ENCODE results near the gene DVL3. TPM values are rescaled to one million over a fixed set of nuclear protein-coding genes. Genes with fewer than 3 reads are reported as not detected.

DVL3 gene
- total RNA-seq, 1 experiment from 2014 or later, result 106 TPM

DNA sequence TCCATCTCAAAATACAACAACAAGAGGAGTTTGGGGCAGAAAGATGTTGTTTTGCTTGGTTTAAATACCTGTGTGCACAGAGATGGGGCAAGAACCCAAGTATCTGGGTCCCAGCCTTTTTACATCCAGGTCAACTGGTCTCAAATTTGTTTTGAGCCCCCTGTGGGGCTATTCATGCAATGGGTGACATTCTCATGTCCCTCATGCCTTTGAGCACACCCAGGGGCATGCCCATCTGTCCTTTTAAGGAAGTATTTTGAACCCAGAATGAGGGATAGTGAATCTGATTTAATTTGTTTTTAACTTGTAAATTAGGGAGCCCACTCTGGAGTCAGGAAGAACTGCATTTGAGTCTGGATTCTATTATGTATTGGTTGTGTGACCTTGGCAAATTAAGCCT, 45.6 kb downstream of the DVL3 start:
- H3K27ac Mint-ChIP-seq (ENCODE audit: unreplicated experiment), result no peak overlapping the region

GRCh38 chr3:184203526-184203925, 48.3 kb downstream of the DVL3 start:
- TF ChIP-seq CTCF (IDR thresholded peaks at IDR 0.05; ENCODE audit: unreplicated experiment), result no peak
- H3K4me3 Mint-ChIP-seq (ENCODE audit: low read depth, unreplicated experiment), result no peak overlapping the region
- no peak overlapping the region for H3K27ac Mint-ChIP-seq (ENCODE audit: unreplicated experiment)
- H3K9me3 Mint-ChIP-seq (ENCODE audit: low read depth, unreplicated experiment), result no peaks in the 10 kb centered on the region
- H3K27me3 Mint-ChIP-seq (ENCODE audit: unreplicated experiment), result peaks cover 36% of the 10 kb centered on the region
- no peak for DNase-seq
- no peaks in the 10 kb centered on the region for H3K36me3 Mint-ChIP-seq (ENCODE audit: insufficient read depth, unreplicated experiment)
- no TSS peak for BruUV-seq (replicated peaks)
- intact Hi-C loops (cut with micrococcal nuclease; ENCODE audit: unreplicated experiment), result no loop called here
- no peaks in the 10 kb centered on the region for H3K4me1 Mint-ChIP-seq (ENCODE audit: low read depth, unreplicated experiment)
- CTCF ChIA-PET, result no interaction called here

More for the DNA sequence above, 45.6 kb downstream of the DVL3 start:
- intact Hi-C loops (cut with micrococcal nuclease; ENCODE audit: unreplicated experiment), result no loop called here
- CTCF ChIA-PET, result no interaction called here
- H3K4me1 Mint-ChIP-seq (ENCODE audit: low read depth, unreplicated experiment), result no peaks in the 10 kb centered on the region
- no TSS peak for BruUV-seq (replicated peaks)
- TF ChIP-seq CTCF (IDR thresholded peaks at IDR 0.05; ENCODE audit: unreplicated experiment), result no peak
- no peak for DNase-seq
- H3K9me3 Mint-ChIP-seq (ENCODE audit: low read depth, unreplicated experiment), result no peaks in the 10 kb centered on the region
- no peak overlapping the region for H3K4me3 Mint-ChIP-seq (ENCODE audit: low read depth, unreplicated experiment)
- no peaks in the 10 kb centered on the region for H3K36me3 Mint-ChIP-seq (ENCODE audit: insufficient read depth, unreplicated experiment)
- H3K27me3 Mint-ChIP-seq (ENCODE audit: unreplicated experiment), result peaks cover 17% of the 10 kb centered on the region

DNA sequence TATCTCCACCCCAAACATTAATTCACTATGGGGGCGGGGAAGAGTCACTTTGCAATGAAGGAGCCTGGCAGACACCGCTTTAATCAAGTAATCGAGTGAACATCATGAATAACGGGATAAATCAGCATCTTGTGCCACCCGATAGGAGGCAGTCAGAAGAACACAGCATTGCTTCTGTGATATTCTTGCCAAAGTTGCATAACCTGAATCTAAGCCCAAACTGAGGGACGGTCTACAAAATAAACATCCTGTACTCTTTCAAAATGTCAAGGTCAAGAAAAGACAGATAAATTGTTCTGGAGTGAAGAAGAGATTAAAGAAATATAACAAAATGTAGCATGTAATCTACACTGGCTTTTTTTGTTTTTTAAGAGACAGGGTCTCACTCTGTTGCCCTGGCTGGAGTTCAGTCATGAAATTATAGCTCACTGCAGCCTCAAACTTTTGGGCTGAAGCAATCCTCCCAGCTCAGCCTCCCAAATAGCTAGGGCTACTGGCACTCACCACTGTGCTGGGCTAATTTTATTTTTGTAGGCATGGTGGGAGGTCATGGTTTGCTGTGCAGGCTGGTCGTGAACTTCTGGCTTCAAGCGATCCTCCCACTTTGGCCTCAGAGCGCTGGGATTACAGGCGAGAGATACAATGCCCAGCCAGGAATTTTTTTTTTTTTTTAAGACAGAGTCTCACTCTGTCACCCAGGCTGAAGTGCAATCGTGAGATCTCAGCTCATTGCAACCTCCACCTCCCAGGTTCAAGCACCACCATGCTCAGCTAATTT, 54.2 kb downstream of the DVL3 start:
- H3K4me1 Mint-ChIP-seq (ENCODE audit: low read depth, unreplicated experiment), result no peaks in the 10 kb centered on the region
- H3K27ac Mint-ChIP-seq (ENCODE audit: unreplicated experiment), result no peak overlapping the region
- peaks cover 53% of the 10 kb centered on the region for H3K27me3 Mint-ChIP-seq (ENCODE audit: unreplicated experiment)
- H3K9me3 Mint-ChIP-seq (ENCODE audit: low read depth, unreplicated experiment), result no peaks in the 10 kb centered on the region
- no TSS peak for BruUV-seq (replicated peaks)
- no peak for DNase-seq
- intact Hi-C loops (cut with micrococcal nuclease; ENCODE audit: unreplicated experiment), result no loop called here
- TF ChIP-seq CTCF (IDR thresholded peaks at IDR 0.05; ENCODE audit: unreplicated experiment), result no peak
- H3K36me3 Mint-ChIP-seq (ENCODE audit: insufficient read depth, unreplicated experiment), result no peaks in the 10 kb centered on the region
- CTCF ChIA-PET, result no interaction called here
- no peak overlapping the region for H3K4me3 Mint-ChIP-seq (ENCODE audit: low read depth, unreplicated experiment)

DNA sequence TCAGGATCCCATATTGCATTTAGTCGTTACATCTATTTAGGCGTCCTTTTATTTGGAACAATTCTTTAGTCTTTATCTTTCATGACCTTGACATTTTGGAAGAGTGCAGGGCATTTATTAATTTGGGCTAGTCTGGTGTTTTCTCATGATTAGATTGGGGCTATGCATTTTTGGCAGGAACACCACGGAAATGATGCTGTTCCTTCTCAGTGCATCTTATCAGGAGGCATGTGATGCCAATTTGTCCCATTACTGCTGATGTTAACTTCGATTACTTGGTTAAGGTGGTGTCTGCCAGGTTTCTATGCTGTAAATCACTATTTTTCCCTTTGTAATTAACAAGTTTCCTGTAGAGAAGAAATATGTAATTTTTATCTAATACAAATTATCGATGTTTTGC, 56.1 kb downstream of the DVL3 start:
- intact Hi-C loops (cut with micrococcal nuclease; ENCODE audit: unreplicated experiment), result no loop called here
- no peak overlapping the region for H3K27ac Mint-ChIP-seq (ENCODE audit: unreplicated experiment)
- DNase-seq, result no peak
- no peaks in the 10 kb centered on the region for H3K36me3 Mint-ChIP-seq (ENCODE audit: insufficient read depth, unreplicated experiment)
- no TSS peak for BruUV-seq (replicated peaks)
- no peak overlapping the region for H3K4me3 Mint-ChIP-seq (ENCODE audit: low read depth, unreplicated experiment)
- no peak for TF ChIP-seq CTCF (IDR thresholded peaks at IDR 0.05; ENCODE audit: unreplicated experiment)
- H3K27me3 Mint-ChIP-seq (ENCODE audit: unreplicated experiment), result peaks cover 40% of the 10 kb centered on the region
- H3K9me3 Mint-ChIP-seq (ENCODE audit: low read depth, unreplicated experiment), result no peaks in the 10 kb centered on the region
- H3K4me1 Mint-ChIP-seq (ENCODE audit: low read depth, unreplicated experiment), result no peaks in the 10 kb centered on the region
- CTCF ChIA-PET, result no interaction called here
